LNCaP clone FGC (cell line): Measurements from ENCODE around the gene TIMP1.
"Not testable (repeated sequence)": the region's sequence is repeated elsewhere in the genome, so short reads cannot be mapped to it uniquely, and the experiment has no call there.

Experiments used
- DNase-seq: peaks from one replicate; pipeline ENCODE4 v3.0.0-alpha.2; 2011; ENCODE audit warnings: low read depth
- H3K4me3 ChIP-seq: 2 replicates; pipeline ENCODE4 v1.5.1; 2011; ENCODE audit warnings: mild to moderate bottlenecking, low read depth, low read length, control low read depth
- CTCF ChIP-seq: IDR thresholded peaks from 2 replicates; pipeline ENCODE4 v1.5.1; 2012; ENCODE audit warnings: mild to moderate bottlenecking; ENCODE audit not compliant: control insufficient read depth, insufficient read depth; ENCODE audit errors: extremely low read depth

The TIMP1 gene

GRCh38 chrX:47597222-47597621, 15.0 kb downstream of the TIMP1 start:
- no peak for TF ChIP-seq CTCF
- no peak overlapping the region for H3K4me3 ChIP-seq
- DNase-seq, result no peak

- not testable (repeated sequence) for H3K4me3 ChIP-seq, DNase-seq
These were observed 20.9 kb downstream of the TIMP1 start for GRCh38 chrX:47603125-47603524.

GRCh38 chrX:47605024-47605423, 22.8 kb downstream of the TIMP1 start:
- no peak for TF ChIP-seq CTCF
- no peak overlapping the region for H3K4me3 ChIP-seq
- no peak for DNase-seq

GRCh38 chrX:47607091-47607490, 24.9 kb downstream of the TIMP1 start:
- no peak for TF ChIP-seq CTCF
- DNase-seq, result no peak
- H3K4me3 ChIP-seq, result no peak overlapping the region

- no peak for DNase-seq
- H3K4me3 ChIP-seq, result no peak overlapping the region
- no peak for TF ChIP-seq CTCF
These were observed 26.0 kb downstream of the TIMP1 start for GRCh38 chrX:47608130-47608810.

GRCh38 chrX:47610511-47610910, 28.3 kb downstream of the TIMP1 start:
- TF ChIP-seq CTCF, result no peak
- H3K4me3 ChIP-seq, result no peak overlapping the region

GRCh38 chrX:47611489-47611888, 29.3 kb downstream of the TIMP1 start:
- DNase-seq, result no peak
- TF ChIP-seq CTCF, result no peak
- H3K4me3 ChIP-seq, result no peak overlapping the region

More at GRCh38 chrX:47610511-47610910, 28.3 kb downstream of the TIMP1 start:
- no peak for DNase-seq
